B cell (primary cell): ENCODE measurements around the gene ITLN1. TPM values are rescaled to one million over a fixed set of nuclear protein-coding genes. Genes with fewer than 3 reads are reported as not detected.

Source experiments
- ATAC-seq: fragments of 200-7000 bp; cut with Tn5 transposase; one replicate; pipeline ENCODE4 v1.10.0; 2021; ENCODE audit warnings: low read depth, mild to moderate bottlenecking, moderate number of reproducible peaks, moderate library complexity
- CTCF ChIA-PET: fragments of 350-600 bp; sonication (Branson Sonifier 250); formaldehyde crosslinking; loops from one replicate; lab custom pipeline; 2021; ENCODE audit warnings: antibody characterized with exemption, inconsistent platforms; lab: Charles Lee
- POLR2A ChIA-PET: fragments of 350-600 bp; sonication (Branson Sonifier 250); formaldehyde crosslinking; loops from one replicate; lab custom pipeline; 2021; ENCODE audit warnings: antibody characterized with exemption; lab: Charles Lee
- DNase-seq: peaks from one replicate; pipeline ENCODE4 v3.0.0; 2013
- H2AFZ ChIP-seq: 2 replicates; pipeline ENCODE4 v1.6.1; 2012; ENCODE audit warnings: mild to moderate bottlenecking, low read depth, low read length; ENCODE audit not compliant: insufficient read depth, poor library complexity, severe bottlenecking
- H3K27ac ChIP-seq, 2 donors: 1 replicate in 1 of 2; 2 replicates in 1 of 2; pipeline ENCODE4 v1.5.1; 2012 to 2013; ENCODE audit warnings: low read length in 2 of 2, mild to moderate bottlenecking in 2 of 2, moderate library complexity in 1 of 2
- H3K27me3 ChIP-seq, 4 experiments: fragments of 200-600 bp in 1 of 4; sonication (generic) in 1 of 4; replicated peaks in 1 of 4; 1 replicate in 2 of 4; 2 replicates in 2 of 4; pipeline versions ENCODE4 v1.6.1 to v1.7.0; 2013 to 2016; ENCODE audit warnings: low read length in 3 of 4, mild to moderate bottlenecking in 2 of 4, mixed read lengths in 1 of 4, moderate library complexity in 1 of 4; ENCODE audit not compliant: insufficient read depth in 4 of 4, control insufficient read depth in 3 of 4; ENCODE audit errors: control extremely low read depth in 1 of 4
- H3K36me3 ChIP-seq, 2 experiments: replicated peaks in 1 of 2; 1 replicate in 1 of 2; 2 replicates in 1 of 2; pipeline versions ENCODE4 v1.6.1 to v1.7.1; 2013; ENCODE audit warnings: low read length in 1 of 2; ENCODE audit not compliant: insufficient read depth in 2 of 2, control insufficient read depth in 1 of 2; ENCODE audit errors: control extremely low read depth in 1 of 2, extremely low read depth in 1 of 2
- H3K4me1 ChIP-seq, 2 donors: fragments of 200-600 bp in 1 of 2; sonication (generic) in 1 of 2; 1 replicate in 1 of 2; 2 replicates in 1 of 2; pipeline versions ENCODE4 v1.5.1 to v1.6.1; 2013 to 2017; ENCODE audit warnings: low read length in 2 of 2; ENCODE audit not compliant: control insufficient read depth in 2 of 2, insufficient read depth in 2 of 2
- H3K4me2 ChIP-seq: replicated peaks from 2 replicates; pipeline ENCODE3; 2012; ENCODE audit warnings: mild to moderate bottlenecking, low read depth, low read length; ENCODE audit not compliant: poor library complexity, severe bottlenecking
- H3K4me3 ChIP-seq, 5 experiments: fragments of 200-600 bp in 1 of 5; sonication (generic) in 1 of 5; 1 replicate in 3 of 5; 2 replicates in 2 of 5; pipeline versions ENCODE4 v1.5.1 to v1.7.0; 2011 to 2016; ENCODE audit warnings: low read length in 4 of 5, mild to moderate bottlenecking in 4 of 5, low read depth in 2 of 5, control low read depth in 1 of 5, moderate library complexity in 1 of 5; ENCODE audit not compliant: insufficient read depth in 1 of 5; ENCODE audit errors: control extremely low read depth in 1 of 5, extremely low read depth in 1 of 5
- H3K79me2 ChIP-seq: fragments of 200-600 bp; sonication (generic); one replicate; pipeline ENCODE4 v1.6.0; 2016; ENCODE audit warnings: low read length; ENCODE audit not compliant: control insufficient read depth, insufficient read depth
- H3K9ac ChIP-seq: fragments of 200-600 bp; sonication (generic); 2 replicates; pipeline ENCODE4 v1.6.1; 2017; ENCODE audit warnings: mild to moderate bottlenecking, low read length, moderate library complexity
- H3K9me3 ChIP-seq, 3 donors: one replicate each; pipeline versions ENCODE4 v1.6.1 to v1.7.1; 2013; ENCODE audit warnings: low read length in 2 of 3; ENCODE audit not compliant: control insufficient read depth in 2 of 3, insufficient read depth in 1 of 3; ENCODE audit errors: control extremely low read depth in 1 of 3
- H4K20me1 ChIP-seq: 2 replicates; pipeline ENCODE4 v1.6.0; 2012; ENCODE audit warnings: mild to moderate bottlenecking, low read length; ENCODE audit not compliant: insufficient read depth, control insufficient read depth, poor library complexity, severe bottlenecking
- H3K27ac Mint-ChIP-seq: one replicate; pipeline ENCODE4 v1.8.0; 2021; ENCODE audit warnings: mixed read lengths
- H3K27me3 Mint-ChIP-seq: one replicate; pipeline ENCODE4 v1.8.0; 2021; ENCODE audit warnings: mixed read lengths
- H3K4me1 Mint-ChIP-seq: one replicate; pipeline ENCODE4 v1.8.0; 2021; ENCODE audit warnings: mixed read lengths
- H3K4me3 Mint-ChIP-seq: one replicate; pipeline ENCODE4 v1.8.0; 2021; ENCODE audit warnings: mixed read lengths
- H3K9me3 Mint-ChIP-seq: one replicate; pipeline ENCODE4 v1.8.0; 2022; ENCODE audit warnings: mixed read lengths; ENCODE audit not compliant: insufficient read depth
- EZH2 ChIP-seq: IDR thresholded peaks from 2 replicates; pipeline ENCODE4 v1.6.1; 2012; ENCODE audit warnings: borderline replicate concordance, low read depth, mild to moderate bottlenecking, moderate library complexity, low read length; ENCODE audit not compliant: insufficient read depth, poor library complexity, severe bottlenecking
- WGBS: methylation state at CpG from one replicate; pipeline ENCODE4 v1.1.5; 2013; ENCODE audit warnings: missing lambda C conversion rate; ENCODE audit not compliant: insufficient coverage; 5-methylcytosine and 5-hydroxymethylcytosine counted together
- intact Hi-C: fragments of 100-400 bp; cut with micrococcal nuclease; formaldehyde crosslinking; loops from one replicate; pipeline ENCODE4 v1.10.0; 2022
- polyA plus RNA-seq: library from polyadenylated mRNA; depleted of rRNA; stranded (reverse); fragments of >200 nt; gene quantifications from 2 replicates; pipeline ENCODE4 v1.2.3, GENCODE V29; 2012
- total RNA-seq, 2 donors: library from RNA; stranded (reverse); fragments of 120-200 nt in 1 of 2; gene quantifications; 1 replicate in 1 of 2; 2 replicates in 1 of 2; pipeline versions ENCODE4 v1.2.3 to v1.2.4, GENCODE V29; 2013 to 2022
- TF ChIP-seq, protein P1 (sequence below): fragments of 200-600 bp; IDR thresholded peaks from one replicate; pipeline ENCODE4 v1.8.0; 2022; ENCODE audit warnings: antibody characterized with exemption, mild to moderate bottlenecking

ITLN1 gene
- total and polyA plus RNA-seq, 2 donors (not counting 1 experiment from before 2014, with no cell fraction given): not detected

DNA sequence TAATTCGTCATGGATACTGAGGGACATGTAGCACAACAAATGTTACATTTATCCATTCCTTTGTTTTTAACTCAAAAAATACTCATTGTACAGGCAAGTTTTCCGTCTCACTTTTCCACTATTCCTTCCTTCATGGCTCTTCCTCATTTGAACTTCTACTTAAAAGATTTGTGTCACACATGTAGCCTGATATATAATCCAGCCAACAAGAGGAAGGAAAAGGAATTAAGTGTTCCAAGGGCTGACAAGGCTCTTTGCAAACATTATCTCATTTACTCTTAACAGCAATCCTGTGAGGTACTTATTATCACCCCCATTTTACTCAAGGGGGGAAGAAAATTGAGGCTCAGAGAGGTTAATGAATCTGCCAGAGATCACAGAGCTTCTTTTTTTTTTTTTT is 45.2 kb downstream of the ITLN1 start:
- ATAC-seq (no peak), DNase-seq (peak; percentile 2)
- POLR2A ChIA-PET: interaction anchor here (0.7 kb wide), 1 partner anchor 258 kb away, joined by 3 read pairs; no protein-coding TSS in a partner anchor
- peaks cover 0 to 4% (median 1%) of the 10 kb centered on the region in 3 donors for H3K9me3 ChIP-seq
- peaks cover 35 to 37% of the 10 kb centered on the region in 2 donors for H3K4me1 ChIP-seq
- no peaks in the 10 kb centered on the region for H3K36me3 ChIP-seq
- TF ChIP-seq, protein P1, sequence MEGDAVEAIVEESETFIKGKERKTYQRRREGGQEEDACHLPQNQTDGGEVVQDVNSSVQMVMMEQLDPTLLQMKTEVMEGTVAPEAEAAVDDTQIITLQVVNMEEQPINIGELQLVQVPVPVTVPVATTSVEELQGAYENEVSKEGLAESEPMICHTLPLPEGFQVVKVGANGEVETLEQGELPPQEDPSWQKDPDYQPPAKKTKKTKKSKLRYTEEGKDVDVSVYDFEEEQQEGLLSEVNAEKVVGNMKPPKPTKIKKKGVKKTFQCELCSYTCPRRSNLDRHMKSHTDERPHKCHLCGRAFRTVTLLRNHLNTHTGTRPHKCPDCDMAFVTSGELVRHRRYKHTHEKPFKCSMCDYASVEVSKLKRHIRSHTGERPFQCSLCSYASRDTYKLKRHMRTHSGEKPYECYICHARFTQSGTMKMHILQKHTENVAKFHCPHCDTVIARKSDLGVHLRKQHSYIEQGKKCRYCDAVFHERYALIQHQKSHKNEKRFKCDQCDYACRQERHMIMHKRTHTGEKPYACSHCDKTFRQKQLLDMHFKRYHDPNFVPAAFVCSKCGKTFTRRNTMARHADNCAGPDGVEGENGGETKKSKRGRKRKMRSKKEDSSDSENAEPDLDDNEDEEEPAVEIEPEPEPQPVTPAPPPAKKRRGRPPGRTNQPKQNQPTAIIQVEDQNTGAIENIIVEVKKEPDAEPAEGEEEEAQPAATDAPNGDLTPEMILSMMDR: no peak
- no peak for TF ChIP-seq EZH2
- no peaks in the 10 kb centered on the region for H3K27me3 ChIP-seq
- H3K27ac ChIP-seq: no peak overlapping the region
- CTCF ChIA-PET: interaction anchor here (1.9 to 6.6 kb wide), 2 partner anchors 10 to 113 kb away, joined by 6 to 111 read pairs; partner anchors contain the start of gene ITLN2
- H3K27me3 Mint-ChIP-seq: no peaks in the 10 kb centered on the region
- H3K4me1 Mint-ChIP-seq: peaks cover 39% of the 10 kb centered on the region
- no peak overlapping the region for H3K9ac ChIP-seq
- no peak overlapping the region for H3K4me3 Mint-ChIP-seq
- H3K9me3 Mint-ChIP-seq: no peaks in the 10 kb centered on the region
- no peak overlapping the region for H2AFZ ChIP-seq
- H3K4me2 ChIP-seq: no peak overlapping the region
- H3K79me2 ChIP-seq: no peaks in the 10 kb centered on the region
- H3K4me3 ChIP-seq: no peak overlapping the region
- 100% methylated on average over 1 of the region's 2 CpGs for WGBS
- H4K20me1 ChIP-seq: no peaks in the 10 kb centered on the region
- no peak overlapping the region for H3K27ac Mint-ChIP-seq
- intact Hi-C loops: loop anchor here (5.0 to 10.0 kb wide), 2 partner anchors 42 to 45 kb away; partner anchors contain the start of genes ITLN1 and LY9

DNA sequence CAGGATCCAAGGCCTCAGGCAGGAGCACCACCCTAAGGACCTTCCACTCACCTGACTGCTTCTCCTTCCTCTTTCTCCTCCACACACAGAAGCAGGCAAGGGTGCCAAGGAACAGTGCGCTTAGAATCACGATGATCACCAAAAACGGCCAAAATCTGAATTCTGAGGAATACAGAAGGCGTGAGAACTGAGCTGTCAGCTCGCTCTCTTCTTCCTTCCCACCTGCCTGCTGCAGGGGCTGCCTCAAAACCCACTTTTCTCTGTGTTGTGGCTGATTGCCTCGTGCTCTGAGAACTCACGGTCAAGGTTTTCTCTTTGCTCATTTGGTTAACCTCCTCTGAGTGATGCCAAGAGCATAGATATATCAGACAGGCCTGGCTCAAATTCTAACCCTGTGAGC is 46.1 kb downstream of the ITLN1 start:
- H3K27ac ChIP-seq: no peak overlapping the region
- WGBS: 23% methylated on average over 7 of the region's 7 CpGs
- Mint-ChIP-seq H3K27me3 (no peaks in the 10 kb centered on the region), H3K9me3 (no peaks in the 10 kb centered on the region), H3K27ac (peak overlapping the region; percentile 63), H3K4me1 (peaks cover 39% of the 10 kb centered on the region), H3K4me3 (no peak overlapping the region)
- POLR2A ChIA-PET: no interaction called here
- H2AFZ ChIP-seq: peak overlapping the region; percentile 64
- H3K4me2 ChIP-seq: peak overlapping the region; percentile 72
- H3K27me3 ChIP-seq: no peaks in the 10 kb centered on the region
- no peaks in the 10 kb centered on the region for H3K36me3 ChIP-seq
- CTCF ChIA-PET: interaction anchor here (1.0 to 6.6 kb wide), 4 partner anchors 10 to 114 kb away, joined by 3 to 111 read pairs (median 12); partner anchors contain the start of gene ITLN2
- intact Hi-C loops: loop anchor here (5.0 to 10.0 kb wide), 2 partner anchors 42 to 46 kb away; partner anchors contain the start of genes ITLN1 and LY9
- DNase-seq (peak; percentile 17), ATAC-seq (no peak)
- no peaks in the 10 kb centered on the region for H4K20me1 ChIP-seq
- no peak overlapping the region for H3K9ac ChIP-seq
- H3K4me3 ChIP-seq: no peak overlapping the region
- H3K79me2 ChIP-seq: no peaks in the 10 kb centered on the region
- H3K9me3 ChIP-seq: no peaks in the 10 kb centered on the region
- no peak for TF ChIP-seq EZH2
- TF ChIP-seq, protein P1: no peak
- peaks cover 33 to 37% of the 10 kb centered on the region in 2 donors for H3K4me1 ChIP-seq
